ENCODE data around the gene HIVEP3. TPM values are rescaled to one million over a fixed set of nuclear protein-coding genes. Genes with fewer than 3 reads are reported as not detected.

Gene HIVEP3
- total RNA-seq, 2 donors from 2014 or later = 3.4 to 4.0 TPM

- WGBS, 2 donors = 82 to 93% methylated on average over 7 of the region's 7 CpGs
- no peaks in the 10 kb centered on the region for H3K4me1 ChIP-seq
- H3K4me3 ChIP-seq = no peak overlapping the region
- no peak for ATAC-seq
- H3K9me3 ChIP-seq = no peaks in the 10 kb centered on the region
- no peaks in the 10 kb centered on the region for H3K27me3 ChIP-seq
- TF ChIP-seq, protein P1, sequence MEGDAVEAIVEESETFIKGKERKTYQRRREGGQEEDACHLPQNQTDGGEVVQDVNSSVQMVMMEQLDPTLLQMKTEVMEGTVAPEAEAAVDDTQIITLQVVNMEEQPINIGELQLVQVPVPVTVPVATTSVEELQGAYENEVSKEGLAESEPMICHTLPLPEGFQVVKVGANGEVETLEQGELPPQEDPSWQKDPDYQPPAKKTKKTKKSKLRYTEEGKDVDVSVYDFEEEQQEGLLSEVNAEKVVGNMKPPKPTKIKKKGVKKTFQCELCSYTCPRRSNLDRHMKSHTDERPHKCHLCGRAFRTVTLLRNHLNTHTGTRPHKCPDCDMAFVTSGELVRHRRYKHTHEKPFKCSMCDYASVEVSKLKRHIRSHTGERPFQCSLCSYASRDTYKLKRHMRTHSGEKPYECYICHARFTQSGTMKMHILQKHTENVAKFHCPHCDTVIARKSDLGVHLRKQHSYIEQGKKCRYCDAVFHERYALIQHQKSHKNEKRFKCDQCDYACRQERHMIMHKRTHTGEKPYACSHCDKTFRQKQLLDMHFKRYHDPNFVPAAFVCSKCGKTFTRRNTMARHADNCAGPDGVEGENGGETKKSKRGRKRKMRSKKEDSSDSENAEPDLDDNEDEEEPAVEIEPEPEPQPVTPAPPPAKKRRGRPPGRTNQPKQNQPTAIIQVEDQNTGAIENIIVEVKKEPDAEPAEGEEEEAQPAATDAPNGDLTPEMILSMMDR (IDR thresholded peaks at IDR 0.05) = no peak
- no peak for TF ChIP-seq POLR2A (IDR thresholded peaks at IDR 0.05)
- intact Hi-C loops (cut with DNase I) = no loop called here
- no peak for DNase-seq
- H3K36me3 ChIP-seq (replicated peaks in 1 of 2; ENCODE audit: insufficient read depth in 1 of 2, low read depth in 2 of 2) = no peaks in the 10 kb centered on the region
- no peak overlapping the region for H3K27ac ChIP-seq
Measured at GRCh38 chr1:41874903-41875411, 43.8 kb downstream of the HIVEP3 start.

- no peak overlapping the region for H3K27ac ChIP-seq
- ATAC-seq = no peak
Measured at GRCh38 chr1:41874151-41874719, 44.5 kb downstream of the HIVEP3 start.

GRCh38 chr1:41872074-41872473 lies 46.6 kb downstream of the HIVEP3 start:
- Histone ChIP-seq H3K4me1 (peaks cover 5% of the 10 kb centered on the region), H3K36me3 (replicated peaks in 1 of 2; ENCODE audit: insufficient read depth in 1 of 2, low read depth in 2 of 2) (no peaks in the 10 kb centered on the region), H3K9me3 (no peaks in the 10 kb centered on the region), H3K4me3 (no peak overlapping the region), H3K27ac (no peak overlapping the region), H3K27me3 (no peaks in the 10 kb centered on the region)
- intact Hi-C loops (cut with DNase I) = no loop called here
- TF ChIP-seq, protein P1 (IDR thresholded peaks at IDR 0.05) = no peak
- TF ChIP-seq POLR2A (IDR thresholded peaks at IDR 0.05) = no peak
- WGBS, 2 donors = 89 to 90% methylated on average over 4 of the region's 4 CpGs
- DNase-seq (no peak), ATAC-seq (no peak)

More at GRCh38 chr1:41874151-41874719, 44.5 kb downstream of the HIVEP3 start:
- no peak overlapping the region for H3K4me3 ChIP-seq
- no peak for TF ChIP-seq POLR2A (IDR thresholded peaks at IDR 0.05)
- TF ChIP-seq, protein P1 (IDR thresholded peaks at IDR 0.05) = no peak
- no peak for DNase-seq
- WGBS, 2 donors = 82 to 84% methylated on average over 6 of the region's 6 CpGs
- no peaks in the 10 kb centered on the region for H3K9me3 ChIP-seq
- intact Hi-C loops (cut with DNase I) = no loop called here
- H3K27me3 ChIP-seq = no peaks in the 10 kb centered on the region
- H3K4me1 ChIP-seq = no peaks in the 10 kb centered on the region
- H3K36me3 ChIP-seq (replicated peaks in 1 of 2; ENCODE audit: insufficient read depth in 1 of 2, low read depth in 2 of 2) = no peaks in the 10 kb centered on the region

- Histone ChIP-seq H3K4me3 (no peak overlapping the region), H3K4me1 (peaks cover 5% of the 10 kb centered on the region), H3K9me3 (no peaks in the 10 kb centered on the region), H3K27me3 (no peaks in the 10 kb centered on the region), H3K27ac (no peak overlapping the region), H3K36me3 (replicated peaks in 1 of 2; ENCODE audit: insufficient read depth in 1 of 2, low read depth in 2 of 2) (no peaks in the 10 kb centered on the region)
- no peak for TF ChIP-seq POLR2A (IDR thresholded peaks at IDR 0.05)
- TF ChIP-seq, protein P1 (IDR thresholded peaks at IDR 0.05) = no peak
- ATAC-seq (no peak), DNase-seq (no peak)
- intact Hi-C loops (cut with DNase I) = no loop called here
- 56 to 71% methylated on average over 7 of the region's 7 CpGs for WGBS, 2 donors
Measured at GRCh38 chr1:41870076-41870562, 48.6 kb downstream of the HIVEP3 start.

All from body of pancreas (tissue), 4 donors.